Activated naive CD4-positive, alpha-beta T cell (primary cell): Measurements from ENCODE around the gene CTBP2.
"Not testable (repeated sequence)": the region's sequence is repeated elsewhere in the genome, so short reads cannot be mapped to it uniquely, and the experiment has no call there.

Source experiments
- DNase-seq, 4 experiments: peaks; one replicate each; lab custom pipeline; 2025; lab: John Stamatoyannopoulos, UW

The CTBP2 gene

DNA sequence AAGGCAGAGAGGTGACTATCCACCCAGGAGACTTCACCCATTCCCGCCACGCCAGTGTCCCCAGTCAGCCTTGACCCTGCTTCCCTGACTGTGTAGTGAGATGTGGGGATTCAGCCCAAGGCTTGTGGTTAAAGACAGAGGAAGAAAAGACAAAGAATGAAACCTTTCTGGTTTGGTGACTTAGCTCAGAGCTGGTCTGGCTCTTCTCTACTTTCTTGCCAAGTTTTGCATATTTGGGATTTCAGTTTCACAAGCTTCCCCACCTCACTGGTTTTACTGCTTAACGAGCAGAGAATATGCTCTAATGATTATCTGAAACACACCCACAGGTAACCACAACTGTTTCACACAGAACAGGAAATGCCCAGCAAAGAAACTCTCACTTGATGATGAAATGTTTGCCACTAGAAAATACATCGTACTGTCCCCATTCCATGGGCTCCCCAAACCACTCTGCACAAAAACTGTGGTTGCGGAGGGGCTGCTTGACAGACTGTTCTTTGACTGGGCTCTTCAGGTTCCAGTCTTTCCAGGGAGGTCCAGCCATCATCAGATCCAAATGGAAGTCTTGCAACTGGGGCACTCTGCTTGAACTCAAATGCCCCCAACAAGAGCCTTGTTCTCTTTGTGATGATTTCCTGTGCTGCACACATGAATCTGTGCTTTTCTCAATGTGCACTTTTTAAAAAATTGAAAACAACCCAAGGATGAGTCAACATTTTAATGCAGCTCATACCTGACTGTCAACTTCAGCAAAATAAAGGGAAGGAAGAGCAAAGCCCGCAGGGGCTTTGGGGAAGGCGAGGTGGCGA lies 95.5 kb downstream of the CTBP2 start:
- no peak for DNase-seq

DNA sequence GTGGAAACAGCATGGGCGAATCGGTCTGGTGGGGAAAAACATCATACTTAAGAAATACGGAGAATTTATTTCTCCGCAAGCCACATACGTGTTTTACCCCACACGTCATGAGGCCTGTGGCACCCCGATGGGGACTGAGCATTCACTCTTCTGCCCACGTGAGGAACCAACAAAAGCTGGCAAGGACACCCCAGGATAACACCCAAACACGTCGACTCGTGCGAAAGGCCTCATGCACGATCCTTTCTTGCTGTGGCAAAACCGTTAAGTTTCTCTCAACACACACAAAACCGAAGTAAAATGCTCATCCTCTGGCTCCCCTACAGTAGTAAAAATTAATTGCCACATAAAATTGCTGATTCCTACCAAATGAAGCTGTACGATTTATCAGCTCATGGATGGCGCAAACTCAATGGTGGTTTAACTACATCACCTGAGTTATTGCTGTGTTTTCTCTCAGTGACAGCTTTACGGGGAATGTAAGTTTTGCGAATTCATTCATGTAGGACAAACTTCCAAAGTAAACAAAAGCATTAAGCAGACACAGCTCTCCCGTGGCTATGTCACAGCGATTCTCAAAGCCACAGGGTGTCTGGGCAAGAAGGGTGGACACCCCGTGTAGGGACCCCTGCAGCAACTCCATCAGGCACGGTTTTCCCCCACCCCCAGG lies 97.0 kb downstream of the CTBP2 start:
- no peak for DNase-seq

DNA sequence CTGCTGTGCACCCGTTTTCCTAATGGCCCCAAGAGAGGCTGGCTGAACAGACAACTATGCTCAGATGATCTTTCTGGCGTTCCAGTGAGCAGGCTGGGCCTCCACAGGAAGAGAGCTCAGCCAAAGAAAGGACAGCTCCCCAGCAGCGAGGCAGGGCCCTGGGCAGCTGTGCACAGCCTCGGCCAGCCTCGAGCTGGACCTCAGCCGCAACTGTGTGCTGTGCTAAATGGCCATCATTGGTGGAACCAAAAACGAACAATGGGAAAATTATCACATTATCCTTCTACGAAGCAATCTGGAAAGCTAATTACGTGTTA lies 97.5 kb downstream of the CTBP2 start:
- DNase-seq, result no peak

DNA sequence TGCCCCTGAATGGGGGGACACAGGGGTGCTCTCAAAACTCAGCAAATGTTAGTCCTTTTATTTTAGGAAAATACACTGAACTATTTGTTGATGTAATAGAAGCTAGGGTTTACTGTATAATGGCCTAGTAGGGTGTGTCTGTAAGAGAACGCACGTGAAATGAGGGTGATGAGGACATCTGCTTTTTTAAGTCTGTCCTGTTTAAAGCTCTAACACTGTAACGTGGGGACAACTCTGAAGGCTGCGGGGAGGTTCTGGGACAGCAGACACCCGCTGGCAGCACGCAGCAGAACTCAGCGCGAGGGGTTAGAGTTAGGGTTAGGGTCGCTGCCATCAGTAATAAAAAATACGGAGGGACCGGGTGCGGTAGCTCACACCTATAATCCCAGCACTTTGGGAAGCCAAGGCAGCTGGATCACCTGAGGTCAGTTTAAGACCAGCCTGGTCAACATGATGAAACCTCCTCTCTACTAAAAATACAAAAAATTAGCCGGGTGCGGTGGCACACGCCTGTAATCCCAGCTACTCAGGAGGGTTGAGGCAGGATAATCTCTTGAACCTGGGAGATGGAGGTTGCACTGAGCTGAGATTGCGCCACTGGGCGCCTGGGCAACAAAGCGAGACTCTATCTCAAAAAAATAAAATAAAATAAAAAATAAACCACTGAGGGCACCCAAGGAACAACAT lies 98.0 kb downstream of the CTBP2 start:
- no peak for DNase-seq

DNA sequence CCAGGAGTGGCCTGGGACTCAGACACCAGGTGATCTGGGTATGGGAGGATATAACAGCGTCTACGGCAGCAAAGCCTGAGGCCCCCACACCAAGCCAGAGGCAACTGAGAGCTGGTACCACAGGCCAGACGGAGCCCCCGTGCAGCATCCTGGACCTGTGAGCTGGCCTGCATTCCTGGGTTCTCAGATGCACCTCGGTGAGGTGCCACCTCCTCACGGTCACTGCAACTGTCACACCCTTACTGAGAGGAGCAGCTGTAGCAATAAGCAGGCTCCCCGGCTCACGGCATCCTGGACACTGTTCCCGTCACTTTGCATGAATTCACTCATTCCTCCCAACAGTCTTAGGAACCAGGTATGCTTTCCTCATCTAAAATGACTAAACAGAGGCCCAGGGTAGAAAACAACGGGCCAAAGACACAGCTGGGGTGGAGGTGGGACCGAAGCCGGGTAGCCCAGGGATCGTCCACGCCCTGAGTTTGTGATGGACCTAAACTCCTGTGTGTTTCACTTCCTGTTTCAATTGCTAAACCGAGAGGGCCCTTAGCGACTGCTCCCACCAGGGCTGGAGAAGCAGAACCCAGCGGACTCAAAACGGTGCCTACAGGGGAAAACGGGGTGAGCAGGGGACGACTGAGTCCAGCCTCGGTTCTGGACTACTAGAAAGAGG lies 98.7 kb downstream of the CTBP2 start:
- DNase-seq, result no peak

DNA sequence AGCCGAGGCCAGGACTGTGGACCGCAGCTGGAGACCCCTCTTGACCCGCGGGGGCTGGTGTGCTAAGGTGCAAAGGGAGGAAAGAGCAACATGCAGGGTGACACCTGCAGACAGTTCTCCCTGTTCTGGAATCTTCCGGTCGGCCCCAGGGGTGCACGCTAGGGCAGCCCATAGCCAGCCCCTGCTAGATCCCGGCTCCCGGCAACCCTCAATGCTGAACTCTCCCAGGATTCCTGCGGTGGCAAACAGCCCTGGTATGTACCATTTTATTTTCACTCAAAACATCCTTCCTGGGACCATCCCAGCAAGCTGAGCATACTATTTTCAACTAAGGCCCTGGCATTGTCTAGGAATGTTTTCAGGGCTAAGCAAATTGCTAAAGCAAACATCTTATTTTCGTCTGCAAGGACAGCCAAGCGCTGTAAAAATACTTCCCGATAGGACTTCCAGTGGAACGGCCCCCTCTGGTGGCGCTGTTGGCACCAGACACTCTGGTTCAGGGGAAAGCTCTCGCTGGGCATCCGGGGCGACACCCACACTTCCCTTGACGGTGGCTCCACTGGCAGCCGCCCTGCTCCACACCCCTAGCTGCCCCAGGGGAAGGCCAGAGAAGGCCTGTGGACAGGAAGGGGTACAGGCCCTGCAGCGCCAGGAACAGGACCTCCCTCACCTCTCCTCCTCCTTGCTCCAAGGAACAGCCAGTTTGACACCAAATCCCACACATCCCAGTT lies 99.4 kb downstream of the CTBP2 start:
- DNase-seq, result peak in 1 of 4 experiments; percentile 7

DNA sequence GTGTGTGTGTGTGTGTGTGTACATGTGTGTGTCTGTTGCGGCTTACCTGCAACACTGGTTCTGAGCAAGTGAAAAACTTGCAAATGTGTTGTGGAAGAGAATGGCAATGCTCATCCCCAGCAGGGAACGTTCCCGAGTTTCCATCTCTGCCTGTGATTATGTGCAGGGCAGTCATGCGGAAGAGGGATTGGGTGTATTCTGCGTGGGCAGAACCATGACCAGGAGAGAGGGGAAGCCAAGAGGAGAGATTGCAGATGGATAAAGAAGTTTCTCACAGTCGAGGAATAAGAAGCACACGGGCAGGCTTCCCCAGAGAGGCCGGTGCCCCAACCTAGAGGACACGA lies 99.9 kb downstream of the CTBP2 start:
- no peak for DNase-seq

DNA sequence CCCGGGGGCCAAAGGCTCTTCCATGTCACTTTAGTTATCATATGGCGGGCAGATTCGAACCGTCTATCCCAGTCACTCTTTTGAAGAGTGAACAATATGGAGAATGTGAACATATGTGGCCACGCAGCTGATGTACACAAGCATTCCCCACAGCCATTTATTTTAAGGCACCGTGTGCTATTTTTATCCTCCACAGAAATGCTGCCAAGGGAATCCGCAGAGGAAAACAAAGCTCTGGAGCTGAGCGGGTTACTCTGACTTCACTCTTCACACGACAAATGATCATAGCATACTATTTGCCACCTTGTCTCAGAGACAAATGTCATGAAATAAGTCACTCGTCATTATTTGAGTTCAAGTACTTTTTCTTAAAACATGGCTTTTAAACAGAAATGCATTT lies 100.3 kb downstream of the CTBP2 start:
- no peak for DNase-seq

DNA sequence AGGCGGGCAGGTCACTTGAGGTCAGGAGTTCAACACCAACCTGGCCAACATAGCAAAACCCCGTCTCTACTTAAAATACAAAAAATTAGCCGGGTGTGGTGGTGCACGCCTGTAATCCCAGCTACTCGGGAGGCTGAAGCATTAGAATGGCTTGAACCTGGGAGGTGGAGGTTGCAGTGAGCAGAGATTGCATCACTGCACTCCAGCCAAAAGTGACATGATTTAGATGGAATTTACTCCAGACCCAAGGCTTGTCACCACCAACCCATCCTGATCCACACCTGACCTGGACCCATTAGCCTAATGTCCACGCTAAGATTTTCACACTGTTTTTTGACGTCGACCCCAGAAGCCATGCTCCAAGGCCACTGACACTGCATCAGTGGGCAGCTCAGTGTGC lies 101.0 kb downstream of the CTBP2 start:
- DNase-seq, result not testable (repeated sequence)

DNA sequence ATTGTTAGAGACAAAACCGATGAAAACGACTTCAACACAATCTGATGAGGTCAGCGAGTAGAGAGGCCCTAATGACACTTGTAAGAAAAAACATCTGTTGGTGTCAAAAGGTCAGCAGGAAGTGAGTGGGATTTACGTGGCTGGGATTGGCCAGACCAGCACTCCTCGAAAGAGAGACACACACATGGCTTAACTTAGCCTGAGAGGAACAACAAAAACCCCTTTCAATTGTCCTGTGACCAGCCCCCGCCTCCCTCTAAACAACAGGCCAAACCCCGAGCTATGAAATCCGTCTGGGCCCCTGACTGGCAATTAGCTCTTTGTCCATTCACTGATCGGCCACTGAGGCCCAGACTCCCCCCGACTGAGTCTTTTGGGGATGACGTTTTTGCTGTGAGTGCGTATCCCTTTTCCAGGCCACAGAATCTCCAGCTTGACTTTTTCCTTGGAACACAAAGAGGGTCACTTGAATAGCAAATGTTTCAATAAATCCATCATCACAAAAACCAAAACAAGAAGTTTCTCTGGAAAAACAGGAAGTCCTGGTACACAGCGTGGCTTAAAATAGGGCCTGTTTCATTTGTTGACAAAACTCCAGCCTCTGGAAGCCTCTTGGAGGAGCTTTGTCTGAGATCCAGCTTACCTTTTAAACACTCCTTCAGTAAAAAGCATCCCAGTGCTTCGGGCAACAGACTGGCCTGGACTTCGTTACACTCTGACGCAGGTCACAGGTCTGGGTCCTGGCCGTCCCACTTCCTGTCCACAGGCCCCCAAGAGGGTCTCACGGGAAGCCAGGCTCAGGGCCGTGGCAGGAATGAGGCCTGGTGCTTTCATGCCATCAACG lies 103.0 kb downstream of the CTBP2 start:
- no peak for DNase-seq

DNA sequence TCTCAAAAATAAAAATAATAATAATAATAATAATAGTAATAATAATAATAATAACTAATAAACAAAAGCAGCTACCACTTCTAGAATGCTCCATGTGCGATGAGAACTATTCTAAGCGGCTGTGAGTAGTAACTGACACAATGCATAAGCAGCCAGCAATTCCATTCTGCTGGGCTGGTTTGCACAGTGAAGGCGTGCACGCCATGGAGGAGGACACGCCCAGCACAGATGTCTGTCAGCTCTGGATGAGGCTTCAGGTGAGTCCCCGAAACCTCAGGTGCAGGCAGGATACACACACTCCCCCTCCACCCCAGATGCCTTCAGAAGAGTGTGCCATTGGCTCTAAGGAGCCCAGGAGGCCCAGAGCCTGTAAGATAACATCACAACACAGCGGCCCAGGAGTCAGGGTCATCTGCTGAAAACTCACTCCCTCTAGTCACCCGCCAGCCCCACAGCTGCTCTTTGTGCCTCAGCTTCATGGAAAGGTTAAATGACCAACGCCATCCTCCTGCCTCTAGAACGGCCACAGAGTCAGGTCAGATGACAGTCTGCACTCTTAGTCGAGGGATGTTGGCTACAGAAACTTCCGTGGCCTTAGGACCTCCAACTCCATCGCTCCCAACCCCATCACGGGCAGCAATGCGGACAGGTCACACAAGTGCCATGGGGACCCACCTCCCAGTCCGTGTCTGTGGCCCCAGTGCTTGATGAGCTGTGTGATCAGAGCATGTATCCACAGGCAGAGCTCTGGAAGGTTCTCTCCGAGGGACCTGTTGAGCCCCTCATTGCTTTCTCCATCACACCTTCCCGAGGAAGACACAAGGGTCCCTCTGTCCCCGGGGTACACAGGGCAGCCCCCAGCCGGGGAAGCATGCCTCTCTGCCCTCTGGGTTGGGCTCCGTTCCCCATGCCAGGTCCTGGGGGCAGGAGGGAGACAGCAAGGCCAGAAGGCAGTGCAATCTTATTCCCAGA lies 103.9 kb downstream of the CTBP2 start:
- DNase-seq, result no peak

DNA sequence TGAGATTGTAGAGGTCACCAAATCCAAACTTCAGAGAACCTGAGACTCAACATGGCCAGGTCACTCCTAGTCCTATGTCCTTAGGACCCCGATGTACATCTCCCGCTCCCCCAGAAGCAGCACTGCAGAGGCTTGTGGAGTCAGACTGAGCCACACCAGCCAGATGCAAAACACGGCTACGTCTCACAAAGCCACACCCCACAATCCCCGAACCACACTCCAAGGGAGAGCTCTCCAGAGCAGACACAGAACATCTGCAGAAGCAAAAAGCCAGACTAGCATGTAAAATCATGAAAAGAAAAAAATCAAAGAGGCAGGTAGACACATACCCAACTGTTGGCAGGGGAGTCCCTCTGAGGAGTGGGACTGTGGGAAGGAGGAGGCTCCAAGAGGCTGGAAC lies 104.9 kb downstream of the CTBP2 start:
- DNase-seq, result no peak

DNA sequence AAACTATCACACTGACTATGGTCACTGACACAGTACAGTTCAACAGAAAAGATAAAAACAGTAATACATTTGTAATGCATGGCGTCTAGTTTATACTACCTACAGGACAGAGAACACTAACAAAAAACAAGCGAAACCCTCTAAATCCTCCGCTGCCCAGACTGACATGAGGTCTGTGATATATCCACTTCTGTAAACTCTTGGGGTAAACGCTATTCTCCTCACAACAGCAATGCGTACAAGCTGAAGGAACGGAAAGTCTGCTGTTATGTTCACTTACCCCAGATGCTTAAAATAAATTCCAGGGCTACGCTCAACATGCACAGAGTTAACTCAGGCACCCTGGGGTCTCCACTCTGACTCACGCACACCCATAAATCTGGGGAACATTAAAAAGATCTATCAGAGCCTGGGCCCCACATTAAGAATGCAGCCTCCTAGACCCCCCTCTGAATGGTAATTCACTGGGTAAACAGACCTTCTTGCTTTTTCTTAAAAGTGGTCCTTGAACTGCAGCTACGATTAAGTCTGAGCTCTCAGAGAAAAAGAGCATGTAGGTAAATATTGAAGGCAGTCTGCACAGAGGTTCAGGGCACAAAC lies 105.6 kb downstream of the CTBP2 start:
- no peak for DNase-seq

DNA sequence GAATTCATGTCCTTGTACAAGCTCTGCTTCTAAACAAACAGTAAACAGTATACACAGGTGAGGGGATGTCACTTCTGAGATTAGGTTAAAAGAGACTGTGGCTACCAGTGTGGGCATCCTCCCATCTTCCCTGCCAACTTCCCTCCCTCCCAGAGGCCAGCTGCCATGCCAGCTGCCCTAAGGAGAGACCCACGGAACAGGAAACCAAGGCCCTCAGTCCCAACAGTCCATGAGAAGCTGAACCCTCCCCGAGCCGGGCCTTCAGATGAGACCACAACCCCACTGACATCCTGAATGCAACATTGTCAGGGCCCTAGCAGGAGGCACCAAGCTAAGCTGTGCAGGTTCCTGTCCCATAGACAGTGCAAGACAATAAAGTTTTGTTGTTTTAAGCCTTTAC lies 106.1 kb downstream of the CTBP2 start:
- no peak for DNase-seq

DNA sequence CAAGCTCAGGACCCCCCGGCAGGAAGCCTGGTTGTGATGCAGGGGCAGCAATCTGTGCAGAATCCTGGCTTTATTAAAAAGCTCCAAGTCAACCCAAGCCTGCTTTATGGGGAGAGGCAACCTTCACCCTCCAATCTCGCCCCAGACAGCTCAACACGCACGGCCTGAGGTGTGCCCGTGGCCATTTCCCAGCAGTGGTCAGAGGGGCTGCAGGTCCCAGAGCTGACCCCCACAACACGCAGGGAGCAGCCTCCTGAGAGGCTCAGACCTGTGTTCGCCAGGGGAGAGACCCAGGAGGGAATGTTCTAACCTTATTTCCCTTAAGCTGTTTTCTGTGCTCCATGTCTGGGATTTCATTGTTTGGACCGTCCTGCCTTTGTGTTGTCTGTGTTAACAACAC lies 108.2 kb downstream of the CTBP2 start:
- DNase-seq, result no peak

DNA sequence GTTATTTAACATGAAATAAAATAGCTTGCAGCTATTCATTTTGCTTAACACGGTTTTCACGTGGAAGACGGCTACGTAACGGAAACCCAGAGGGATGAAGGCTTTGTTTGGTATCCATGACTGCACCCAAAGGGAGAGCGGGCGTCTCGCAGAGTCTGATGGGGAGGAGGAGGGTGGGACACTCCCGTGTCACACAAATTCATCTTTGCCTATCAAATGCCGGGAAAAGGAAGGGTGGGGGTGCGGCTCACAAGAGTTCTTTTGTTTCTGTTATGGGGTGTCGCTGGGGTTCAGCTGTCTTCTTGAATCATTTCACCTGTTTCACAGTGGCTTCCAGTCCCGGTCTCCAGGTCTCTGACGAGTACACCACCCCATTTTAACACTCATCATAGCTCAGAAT lies 110.0 kb downstream of the CTBP2 start:
- DNase-seq, result no peak

DNA sequence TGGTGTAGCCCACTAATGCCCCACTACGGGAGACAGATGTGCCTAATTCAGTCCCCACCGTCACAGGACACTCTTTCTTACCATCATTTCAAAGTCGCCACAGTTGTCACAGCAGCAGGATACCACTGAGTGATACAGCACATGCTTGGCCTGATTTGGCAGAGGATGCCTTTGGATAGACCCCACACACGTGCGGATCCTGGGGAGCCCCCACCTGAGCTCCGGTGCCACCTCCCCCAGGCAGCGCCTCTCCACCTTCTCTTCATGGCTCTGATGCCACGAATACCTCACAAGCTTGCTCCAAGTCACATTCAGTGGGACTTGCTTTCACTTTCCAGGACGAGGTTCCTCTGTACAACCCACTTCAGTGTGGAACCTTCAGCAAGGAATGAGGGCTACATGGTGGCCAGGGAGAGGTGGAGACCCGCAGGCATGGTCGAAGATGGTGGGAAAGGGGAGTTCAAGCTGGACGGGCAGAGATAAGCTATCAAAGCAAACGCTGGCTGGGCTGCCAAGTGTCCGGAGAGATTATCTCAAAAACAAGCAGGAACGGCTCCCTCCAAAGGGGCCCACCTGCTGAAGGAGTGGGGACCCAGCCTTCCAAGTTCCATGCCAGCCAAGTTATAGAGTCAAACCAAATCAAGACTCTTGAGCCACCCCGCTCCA lies 111.0 kb downstream of the CTBP2 start:
- no peak for DNase-seq

DNA sequence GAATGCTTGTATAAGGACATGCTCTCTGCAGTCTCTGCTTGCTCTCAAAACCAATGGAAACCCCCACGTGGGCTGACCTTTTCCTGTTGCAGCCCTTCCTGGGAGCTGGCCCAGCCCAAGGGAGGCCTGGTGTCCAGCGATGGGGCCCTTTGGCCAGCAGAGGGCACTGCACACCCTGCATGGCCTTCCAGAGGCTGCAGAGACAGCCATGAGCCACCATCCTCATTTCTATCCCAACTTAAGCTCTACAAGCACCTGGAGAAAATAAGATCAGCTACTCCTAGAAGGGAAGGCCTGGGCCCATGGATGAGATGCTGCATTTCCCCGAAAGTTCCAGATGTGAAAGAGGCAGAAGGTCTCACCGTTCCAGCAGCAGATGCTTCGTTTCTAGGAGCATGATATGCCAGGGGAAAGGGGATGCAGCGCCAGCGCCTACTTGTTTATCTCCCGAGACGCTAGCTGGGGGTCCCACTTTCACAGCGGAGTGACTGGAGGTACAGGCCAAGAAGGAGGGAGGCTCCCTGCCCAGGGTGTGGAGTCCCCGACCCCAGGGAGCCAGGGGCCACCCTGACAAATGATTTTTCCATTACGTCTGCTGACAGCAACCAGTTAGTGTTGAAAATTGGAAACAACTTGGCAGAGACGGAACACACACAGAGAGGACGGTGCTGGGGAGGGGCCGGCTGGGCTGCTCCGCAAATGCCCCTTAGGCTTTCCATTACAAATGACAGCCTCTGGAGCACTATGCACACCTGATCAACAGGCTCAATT lies 112.1 kb downstream of the CTBP2 start:
- DNase-seq, result peak; percentile 3 to 39 (median 20)
